ENCODE results near the gene DOCK4.
"Not testable (repeated sequence)": the region's sequence is repeated elsewhere in the genome, so short reads cannot be mapped to it uniquely, and the experiment has no call there.

The DOCK4 gene

DNA sequence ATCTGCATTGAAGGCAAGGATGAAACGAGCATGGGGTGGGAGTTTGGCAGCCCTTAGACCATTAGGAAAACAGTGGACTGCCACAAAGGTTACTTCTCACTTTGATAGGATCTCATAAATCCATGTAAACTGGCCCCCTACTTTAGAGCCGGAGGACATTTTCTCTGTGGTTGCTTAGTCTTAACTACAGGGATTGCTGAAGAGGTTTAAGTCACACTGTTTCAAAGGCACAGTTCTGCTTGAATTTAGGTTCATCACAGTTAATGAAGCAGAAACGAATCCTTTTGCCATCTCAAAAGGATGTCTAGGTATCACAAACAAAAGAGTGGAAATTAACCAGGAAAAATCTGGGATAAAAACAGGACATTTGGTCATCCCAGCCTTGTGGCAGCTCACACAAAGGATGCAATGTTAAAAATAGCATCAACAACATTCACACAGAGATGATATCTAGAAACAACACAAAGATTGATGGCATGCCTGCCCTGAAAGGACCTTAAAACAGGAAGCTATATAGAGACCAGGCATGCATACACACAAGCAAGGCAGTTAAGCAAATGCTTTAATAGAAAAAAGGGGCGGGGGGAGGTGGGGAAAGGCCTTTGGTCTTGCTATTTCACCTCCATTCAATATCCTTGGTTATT lies 74.0 kb downstream of the DOCK4 start:
- no peak for DNase-seq

DNA sequence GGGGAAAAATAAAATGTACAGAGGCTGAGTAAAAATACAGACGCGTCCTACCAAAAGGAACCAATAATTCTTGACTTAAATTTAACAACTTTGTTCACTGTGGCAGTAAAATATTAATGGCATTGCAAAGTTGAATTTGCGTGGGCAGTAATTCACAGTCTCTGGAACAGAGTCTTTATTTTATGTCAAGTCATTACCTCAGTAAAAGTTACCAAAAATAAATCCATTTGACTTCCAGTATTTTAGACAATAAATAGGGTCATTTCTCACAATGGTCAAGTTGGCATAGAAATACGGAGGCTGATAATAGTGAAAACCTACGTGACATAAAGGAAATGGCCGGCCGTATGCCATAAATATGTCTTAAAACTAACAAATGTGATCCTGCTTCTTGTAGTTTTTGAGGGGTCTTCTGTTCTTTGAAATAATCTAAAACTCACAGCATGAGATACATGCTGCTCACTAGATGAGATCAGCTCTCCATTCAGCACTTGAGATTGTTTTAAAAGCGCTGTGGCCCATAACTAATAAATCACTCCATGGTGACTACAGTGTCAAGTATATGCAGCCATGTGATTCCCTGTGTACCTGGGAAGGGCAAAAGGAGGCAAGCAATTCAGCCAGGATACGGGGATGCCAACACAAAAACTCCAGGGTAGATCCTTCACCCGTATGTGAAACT lies 75.3 kb downstream of the DOCK4 start:
- no peak for DNase-seq

DNA sequence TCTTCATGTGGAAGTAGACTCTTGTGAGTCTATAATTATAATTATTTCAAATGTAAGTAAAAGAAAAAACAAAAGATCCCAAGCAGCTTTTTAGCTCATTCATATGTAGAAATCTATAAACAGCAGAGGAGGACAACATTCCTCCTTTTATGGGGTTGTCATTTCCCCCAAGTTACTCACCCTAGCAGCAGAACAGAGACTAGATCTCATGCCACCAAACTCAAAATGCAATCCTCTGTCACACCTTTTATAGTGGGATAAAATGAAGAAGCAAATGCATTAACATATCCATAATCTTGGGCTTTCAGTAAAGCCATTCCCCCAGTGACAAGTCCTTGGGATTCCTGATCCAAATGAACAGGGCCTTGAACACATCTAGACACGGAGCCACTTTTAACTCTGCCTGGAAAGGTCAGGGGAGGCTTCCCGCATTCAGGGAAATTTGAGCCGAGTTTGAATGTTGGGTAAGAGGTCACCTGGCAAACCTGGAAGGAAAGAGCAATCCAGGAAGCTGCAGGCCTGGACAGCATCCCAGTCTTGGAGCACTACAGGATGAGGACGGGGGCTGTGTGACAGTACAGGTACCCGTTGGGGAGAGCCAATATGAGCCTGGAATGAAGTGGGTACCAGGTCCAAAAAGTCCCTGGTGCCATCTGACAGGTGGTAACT lies 76.4 kb downstream of the DOCK4 start:
- DNase-seq = no peak

DNA sequence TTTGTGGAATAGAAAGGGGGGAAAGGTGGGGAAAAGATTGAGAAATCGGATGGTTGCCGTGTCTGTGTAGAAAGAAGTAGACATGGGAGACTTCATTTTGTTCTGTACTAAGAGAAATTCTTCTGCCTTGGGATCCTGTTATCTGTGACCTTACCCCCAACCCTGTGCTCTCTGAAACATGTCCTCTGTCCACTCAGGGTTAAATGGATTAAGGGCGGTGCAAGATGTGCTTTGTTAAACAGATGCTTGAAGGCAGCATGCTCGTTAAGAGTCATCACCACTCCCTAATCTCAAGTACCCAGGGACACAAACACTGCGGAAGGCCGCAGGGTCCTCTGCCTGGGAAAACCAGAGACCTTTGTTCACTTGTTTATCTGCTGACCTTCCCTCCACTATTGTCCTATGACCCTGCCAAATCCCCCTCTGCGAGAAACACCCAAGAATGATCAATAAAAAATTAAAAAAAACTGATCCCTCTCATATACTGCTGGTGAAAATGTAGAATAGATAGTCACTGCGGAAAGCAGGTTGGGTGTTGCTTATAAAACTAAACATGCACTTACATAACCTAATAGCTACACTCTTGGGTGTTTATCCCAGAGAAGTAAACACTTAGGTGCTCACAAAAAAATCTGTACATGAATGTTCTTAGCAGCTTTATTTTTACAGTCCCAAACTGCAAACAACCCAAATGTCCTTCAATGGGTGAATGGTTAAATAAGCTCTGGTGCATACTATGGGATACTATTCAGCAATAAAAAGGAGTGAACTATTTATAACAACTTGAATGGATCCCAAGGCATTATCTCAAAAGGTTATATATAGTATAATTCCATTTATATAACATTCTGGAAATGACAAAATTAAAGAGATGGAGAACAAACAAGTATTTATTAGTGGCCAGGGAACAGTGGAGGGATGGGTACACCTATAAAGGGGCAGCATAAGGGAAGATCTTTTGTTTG lies 77.5 kb downstream of the DOCK4 start:
- not testable (repeated sequence) for DNase-seq

DNA sequence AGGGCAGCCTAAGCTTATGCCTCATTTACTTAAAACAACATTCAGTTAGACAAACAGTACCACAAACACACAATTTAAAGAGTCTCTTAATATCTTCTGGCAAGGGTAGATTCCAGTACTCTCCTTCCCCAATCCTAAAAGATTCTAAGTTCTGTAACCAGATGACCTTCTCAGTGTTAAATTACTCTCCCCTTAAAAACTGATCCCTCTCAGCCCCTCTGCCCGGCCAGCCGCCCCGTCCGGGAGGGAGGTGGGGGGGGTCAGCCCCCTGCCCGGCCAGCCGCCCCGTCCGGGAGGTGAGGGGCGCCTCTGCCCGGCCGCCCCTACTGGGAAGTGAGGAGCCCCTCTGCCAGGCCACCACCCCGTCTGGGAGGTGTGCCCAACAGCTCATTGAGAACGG lies 78.2 kb downstream of the DOCK4 start:
- not testable (repeated sequence) for DNase-seq

DNA sequence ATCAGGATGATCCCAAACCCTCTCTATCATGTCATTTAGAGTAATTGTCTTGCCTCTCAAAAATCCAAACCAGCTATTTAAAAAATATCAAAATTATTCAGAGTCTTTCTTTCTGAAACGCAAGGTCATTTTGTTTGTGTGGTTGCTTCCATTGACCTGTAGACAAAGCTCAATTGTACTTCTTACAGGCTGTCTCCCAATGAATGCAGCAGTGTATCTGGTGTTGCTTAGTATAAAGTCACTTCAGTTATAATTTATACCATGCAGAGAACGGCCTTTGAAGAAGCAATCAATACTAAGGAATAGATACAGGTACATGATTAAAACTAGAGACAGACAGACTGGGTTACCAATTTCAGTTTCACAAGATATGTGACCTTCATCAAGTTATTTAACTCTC lies 80.9 kb downstream of the DOCK4 start:
- DNase-seq = no peak

DNA sequence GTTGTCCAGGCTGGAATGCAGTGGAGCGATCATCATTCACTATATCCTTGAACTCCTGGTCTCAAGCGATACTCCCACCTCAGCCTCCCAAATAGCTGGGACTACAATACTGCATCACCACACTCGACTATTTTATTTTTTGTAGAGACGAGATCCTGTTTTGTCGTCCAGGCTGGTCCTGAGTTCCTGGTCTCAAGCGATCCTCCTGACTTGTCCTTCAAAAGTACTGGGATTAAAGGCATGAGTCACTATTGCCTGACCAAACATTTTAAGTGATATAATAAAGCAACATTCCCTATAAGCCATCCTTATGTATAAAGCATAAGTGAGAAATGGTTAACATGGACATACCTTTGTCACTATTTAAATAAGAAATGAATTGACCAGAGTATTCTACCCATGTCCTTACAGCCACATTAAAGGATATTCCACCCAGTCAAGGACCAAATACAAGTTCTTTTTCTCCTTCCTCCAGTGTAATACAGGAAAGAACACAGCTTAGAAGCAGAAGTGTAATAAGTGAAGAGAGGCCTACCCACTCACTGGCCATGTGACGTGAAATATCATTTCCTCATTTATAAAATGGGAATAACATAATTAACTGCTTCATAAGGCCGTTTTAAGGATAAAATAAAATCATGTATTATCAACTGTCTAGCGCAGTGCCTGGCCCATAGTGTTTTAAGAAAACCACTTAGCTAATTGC lies 82.0 kb downstream of the DOCK4 start:
- DNase-seq = no peak

DNA sequence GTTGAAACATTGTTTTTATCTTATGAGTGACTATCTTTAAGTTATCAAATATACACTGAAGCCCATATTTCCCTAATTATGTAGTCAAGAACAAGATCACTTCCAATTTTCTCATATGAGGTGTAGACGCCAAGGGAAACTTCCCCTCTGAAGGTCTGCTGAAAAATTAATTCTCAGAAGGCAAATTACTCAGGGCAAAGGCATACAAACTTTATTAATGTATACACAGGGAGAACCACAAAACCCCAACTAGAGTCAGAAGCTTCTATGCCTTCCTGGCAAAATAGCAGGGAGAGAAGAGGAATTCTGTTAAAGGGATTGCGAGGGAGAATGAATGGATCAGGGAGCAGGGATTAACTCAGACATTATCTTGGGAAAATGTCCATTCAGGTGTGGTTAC lies 83.4 kb downstream of the DOCK4 start:
- DNase-seq = no peak

DNA sequence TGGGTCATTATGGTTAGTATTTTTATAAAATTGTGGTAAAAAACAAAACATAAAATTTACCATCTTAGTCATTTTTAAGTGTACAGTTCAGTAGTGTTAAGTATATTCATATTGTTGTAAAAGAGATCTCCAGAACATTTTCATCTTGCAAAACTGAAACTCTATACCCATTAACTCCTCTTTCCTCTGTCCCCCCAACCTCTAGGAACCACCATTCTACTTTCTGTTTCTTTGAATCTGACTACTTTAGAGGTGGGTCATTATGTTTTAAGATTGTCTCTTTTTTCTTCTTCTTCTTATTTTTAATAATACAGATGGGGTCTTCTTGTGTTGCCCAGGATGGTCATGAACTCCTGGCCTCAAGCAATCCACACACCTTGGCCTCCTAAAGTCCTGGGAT lies 84.1 kb downstream of the DOCK4 start:
- DNase-seq = no peak

DNA sequence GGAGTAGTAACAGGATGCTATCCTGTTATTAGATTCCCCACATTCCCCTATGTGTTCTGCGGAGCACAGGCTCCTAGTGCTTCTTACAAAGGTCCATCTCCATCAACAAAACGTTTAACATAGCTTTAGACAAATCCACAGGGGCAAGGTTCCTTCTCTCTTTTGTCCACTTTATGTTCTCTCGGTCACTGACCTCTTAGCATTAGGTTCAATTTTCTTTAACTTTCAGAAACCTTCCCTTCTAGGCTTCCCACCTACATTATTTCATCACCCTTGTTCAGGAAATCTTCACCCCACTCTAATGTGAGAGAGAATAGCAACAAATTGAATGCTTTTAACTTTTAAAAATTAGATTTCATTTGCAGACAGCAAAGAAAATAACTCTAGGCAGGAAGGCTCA lies 84.9 kb downstream of the DOCK4 start:
- no peak for DNase-seq

DNA sequence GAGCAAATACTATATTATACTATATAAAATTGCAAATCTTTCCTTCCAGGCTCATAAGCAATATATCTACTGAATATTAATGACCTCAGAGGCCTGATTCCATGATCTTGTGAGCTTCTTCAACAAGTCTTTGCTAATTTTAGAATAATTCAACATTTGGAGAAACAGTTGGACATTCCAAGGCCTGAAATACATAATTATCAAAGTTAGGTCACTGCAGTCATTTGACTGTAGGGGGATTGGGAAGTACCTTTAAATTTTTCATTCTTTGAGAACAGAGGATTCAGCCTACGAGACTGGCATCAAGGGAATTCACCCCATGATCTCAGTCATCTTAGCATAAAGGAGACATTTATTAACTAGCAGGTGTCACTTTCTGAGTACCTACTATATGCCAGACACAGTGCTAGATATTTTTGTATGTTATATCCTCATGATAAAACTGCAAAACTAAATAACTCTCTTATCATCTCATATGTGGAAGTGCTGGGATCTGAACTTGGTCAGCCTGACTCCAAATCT lies 85.4 kb downstream of the DOCK4 start:
- no peak for DNase-seq

DNA sequence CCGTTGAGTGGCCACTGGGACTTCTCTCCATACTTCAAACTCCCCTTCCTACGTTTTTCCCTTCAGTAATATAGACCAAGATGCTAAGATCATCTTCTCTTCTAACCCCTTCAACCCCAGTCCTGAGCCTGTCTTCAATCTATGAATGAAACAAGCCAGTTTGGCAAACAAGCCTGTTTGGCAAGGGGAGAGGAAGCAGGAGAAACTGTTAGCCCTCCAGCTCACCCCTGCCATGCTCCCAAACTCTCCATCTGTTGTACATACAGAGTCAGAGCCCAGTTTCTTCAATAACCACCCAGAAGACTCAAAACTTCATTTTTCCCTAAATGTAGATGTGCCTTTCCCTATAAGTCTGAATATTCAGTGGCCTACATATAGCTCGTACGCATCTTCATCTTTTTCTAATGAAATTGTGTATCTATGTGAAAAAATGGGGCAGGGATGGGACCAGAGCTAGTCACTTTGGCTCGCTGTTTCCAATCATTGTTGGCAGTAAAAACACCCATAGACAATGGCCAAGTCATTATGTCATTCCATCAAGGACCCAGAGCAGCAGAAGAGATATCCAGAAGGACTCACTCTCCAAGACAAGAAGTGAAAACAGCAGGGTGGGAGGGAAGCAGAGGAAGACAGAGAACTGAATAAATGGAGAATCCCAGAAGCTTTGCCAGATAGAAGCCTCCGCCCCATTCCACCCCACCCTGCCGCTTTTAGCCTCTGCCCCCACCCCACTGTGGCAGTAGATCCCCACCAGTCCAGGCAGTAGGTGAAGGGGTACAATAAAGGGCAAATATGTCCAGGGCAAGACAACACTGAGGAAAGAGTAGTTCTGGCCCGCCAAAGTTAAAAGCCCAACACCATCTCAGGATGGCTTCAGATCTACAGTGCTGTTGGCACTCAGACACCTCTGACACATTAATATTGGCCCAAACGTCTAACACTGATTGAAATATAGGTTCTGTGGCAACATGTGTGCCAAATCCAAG lies 87.3 kb downstream of the DOCK4 start:
- no peak for DNase-seq

DNA sequence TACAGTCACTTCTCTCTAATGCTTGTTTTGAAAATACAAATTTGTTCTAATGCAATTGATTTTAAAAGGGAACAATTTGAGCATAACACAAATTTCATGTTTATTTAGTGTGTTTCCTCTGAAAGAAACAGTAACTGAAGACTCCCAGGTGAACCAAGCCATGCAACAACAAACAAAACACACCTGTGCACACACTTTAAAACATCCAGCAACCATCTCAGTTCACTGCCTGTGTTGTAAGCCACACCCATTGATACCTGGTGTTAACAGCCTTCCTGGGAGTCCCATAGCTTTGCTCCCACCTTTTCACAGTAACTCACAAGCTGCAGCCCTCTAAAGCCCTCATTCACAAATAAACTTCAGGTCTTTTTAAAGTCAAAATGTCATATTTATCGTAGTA lies 89.3 kb downstream of the DOCK4 start:
- no peak for DNase-seq

DNA sequence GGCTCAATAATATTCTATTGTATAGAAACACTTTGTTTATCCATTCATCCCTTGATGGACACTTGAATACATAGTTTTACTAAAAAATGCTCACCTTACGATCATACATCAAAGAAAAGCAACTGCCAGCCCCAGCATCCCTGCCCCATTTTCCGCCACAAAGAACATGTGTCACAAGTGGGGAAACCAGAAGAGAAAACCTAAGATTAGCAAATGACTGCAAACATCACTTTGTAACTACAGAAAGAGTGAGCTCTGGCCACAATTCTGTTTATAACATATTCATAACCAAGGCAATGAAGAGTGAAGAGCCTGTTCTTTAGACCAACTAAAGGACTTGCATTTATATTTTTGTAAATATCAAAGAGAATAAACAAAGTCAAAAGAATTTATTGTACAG lies 89.8 kb downstream of the DOCK4 start:
- DNase-seq = no peak

DNA sequence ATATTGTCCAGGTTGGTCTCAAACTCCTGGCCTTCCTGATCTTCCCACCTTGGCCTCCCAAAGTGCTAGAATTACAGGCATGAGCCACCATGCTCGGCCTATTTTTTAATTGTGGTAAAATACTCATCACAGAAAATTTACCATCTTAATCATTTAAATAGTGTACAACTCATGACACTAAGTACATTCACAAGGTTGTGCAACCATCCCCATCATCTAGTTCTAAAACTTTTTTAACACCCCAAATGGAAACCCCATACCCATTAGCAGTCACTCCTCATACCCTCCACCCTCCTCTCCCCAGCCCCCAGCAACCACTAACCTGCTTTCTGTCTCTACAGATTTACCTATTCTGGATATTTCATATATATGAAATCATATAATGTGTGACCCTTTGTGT lies 90.3 kb downstream of the DOCK4 start:
- DNase-seq = no peak

DNA sequence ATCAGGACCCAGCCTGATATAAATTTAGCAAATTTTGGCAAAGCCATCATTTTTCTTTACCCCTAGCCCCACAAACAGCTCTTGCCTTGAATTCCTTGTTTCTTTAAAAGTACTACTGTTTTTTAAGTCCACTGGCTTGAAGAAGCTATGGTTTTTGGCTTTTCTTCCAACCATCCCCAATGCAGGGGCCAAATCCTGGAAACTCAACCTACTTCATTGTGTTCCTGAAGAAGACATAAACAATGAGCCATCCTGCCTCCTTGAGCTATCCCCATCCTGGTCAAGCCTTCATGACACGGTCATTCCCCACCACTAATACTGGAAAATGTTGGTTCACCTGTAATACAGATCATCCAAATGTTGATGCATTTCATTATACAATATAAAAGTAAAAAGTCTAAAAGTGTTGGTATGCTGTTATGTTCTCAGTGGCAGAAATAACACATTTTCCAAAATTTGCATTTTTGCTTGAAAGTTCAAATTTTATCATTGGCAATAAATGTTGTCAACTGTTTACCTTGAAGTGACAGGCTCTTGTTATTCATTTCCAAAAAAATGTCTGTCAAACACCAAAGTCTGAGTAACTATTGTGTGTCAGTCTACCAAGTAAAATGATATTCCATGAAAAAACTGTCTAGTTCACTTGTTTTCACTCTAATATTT lies 92.2 kb downstream of the DOCK4 start:
- DNase-seq = no peak

DNA sequence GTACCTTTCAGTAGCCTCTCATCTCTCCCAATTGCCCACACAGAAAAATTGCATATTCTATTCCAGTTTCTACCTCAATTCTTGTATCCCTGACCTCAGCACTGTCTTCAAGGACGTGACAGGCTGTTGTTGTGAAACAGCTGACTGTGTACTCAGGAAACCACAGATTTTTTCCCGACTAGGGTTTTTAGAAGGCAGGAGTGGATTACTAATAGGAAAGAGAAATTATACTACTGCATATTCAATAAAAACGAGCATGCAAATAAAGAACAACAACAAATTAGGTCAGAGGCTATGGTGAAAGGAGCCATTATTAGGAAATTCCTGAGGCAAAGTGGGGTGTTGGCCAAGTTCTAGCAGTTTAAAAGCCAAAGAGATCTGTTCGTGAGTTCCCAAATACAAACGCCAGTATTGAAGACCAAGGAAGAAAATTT lies 93.4 kb downstream of the DOCK4 start:
- no peak for DNase-seq

DNA sequence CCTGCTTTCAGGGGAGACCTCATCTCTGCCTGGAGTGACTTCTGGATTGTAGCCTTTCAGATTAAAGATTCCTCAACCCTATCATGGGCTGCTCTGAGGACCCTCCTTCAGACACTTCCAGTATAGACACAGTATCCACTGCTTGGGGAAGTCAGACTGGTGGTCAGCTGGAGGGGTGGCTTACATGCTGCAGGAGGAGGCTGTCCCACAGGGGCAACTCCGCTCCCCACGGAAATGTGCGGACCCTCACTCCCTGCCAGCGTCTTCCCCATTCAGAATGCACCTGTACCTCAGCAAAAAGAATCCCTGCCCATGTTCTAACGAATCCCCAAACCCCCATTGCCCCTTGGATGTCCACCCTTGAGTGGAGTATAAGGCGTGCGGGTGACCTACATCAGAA lies 95.5 kb downstream of the DOCK4 start:
- no peak for DNase-seq

DNA sequence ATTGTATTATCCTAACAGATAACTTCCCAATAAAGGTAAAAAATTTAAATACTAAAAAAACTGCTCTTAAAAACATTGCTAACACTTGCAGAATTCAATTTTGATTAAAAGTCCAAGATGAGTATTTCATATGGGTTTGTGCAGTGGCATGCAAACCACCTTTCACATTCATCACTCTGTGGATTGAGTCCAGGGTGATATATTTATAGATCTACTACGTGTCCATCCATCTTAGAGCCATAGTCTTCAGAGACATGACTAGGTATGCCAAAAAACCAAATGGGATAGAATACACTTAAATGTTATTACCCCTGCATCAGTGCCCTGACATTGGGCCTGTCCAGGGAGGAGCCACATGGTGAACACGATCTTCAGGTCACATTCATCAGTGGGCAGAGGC lies 96.0 kb downstream of the DOCK4 start:
- no peak for DNase-seq

DNA sequence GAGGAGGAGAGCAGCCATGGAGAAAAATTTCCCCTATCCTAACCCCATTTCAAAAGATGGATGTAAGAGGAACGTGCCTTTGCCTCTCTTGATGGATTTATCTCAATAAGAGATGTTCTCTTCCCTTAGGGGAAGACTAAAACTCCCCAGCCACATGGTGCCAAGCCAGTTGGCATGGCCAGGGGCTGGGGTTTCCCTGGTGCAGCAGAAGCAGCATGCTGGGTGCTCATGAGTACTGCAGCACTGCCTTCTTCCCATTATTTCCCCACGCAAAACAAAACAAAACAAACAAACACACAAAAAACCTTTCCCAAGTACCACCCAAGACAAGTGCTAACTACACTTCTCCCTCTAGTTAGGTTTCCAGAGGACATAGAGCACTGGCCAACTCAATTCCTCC lies 97.2 kb downstream of the DOCK4 start:
- DNase-seq = no peak

Data from activated T-cell treated with anti-CD3 and anti-CD28 coated beads for 4 hours (primary cell).